H1 (cell line): ENCODE measurements around the gene PIAS3. TPM values are rescaled to one million over a fixed set of nuclear protein-coding genes. Genes with fewer than 3 reads are reported as not detected.

Experiments used
- CTCF ChIA-PET: fragments of 300-600 bp; sonication (Branson Sonifier 250); formaldehyde crosslinking; loops from one replicate; lab custom pipeline; 2021; ENCODE audit not compliant: partially characterized antibody; lab: Charles Lee
- POLR2A ChIA-PET: fragments of 300-600 bp; sonication (Branson Sonifier 250); formaldehyde crosslinking; loops from one replicate; lab custom pipeline; 2021; ENCODE audit warnings: inconsistent platforms; ENCODE audit not compliant: partially characterized antibody; lab: Charles Lee
- DNase-seq, 2 experiments: peaks; one replicate each; pipeline versions ENCODE4 v3.0.0 to v3.0.0-alpha.2; 2010 to 2022; ENCODE audit warnings: low spot score in 2 of 2, low read depth in 1 of 2, mixed read lengths in 1 of 2
- FAIRE-seq: peaks from 2 replicates; lab custom pipeline; 2011; peaks lifted over from hg19 to GRCh38; lab: Jason Lieb, UNC
- H2AFZ ChIP-seq: 2 replicates; pipeline ENCODE4 v1.8.1; 2012; ENCODE audit warnings: low read length, inconsistent platforms
- H2AK5ac ChIP-seq: 2 replicates; pipeline ENCODE4 v1.6.1; 2013; ENCODE audit warnings: low read depth, low read length
- H2BK120ac ChIP-seq: replicated peaks from 2 replicates; pipeline ENCODE3; 2013; ENCODE audit warnings: low read depth, low read length, inconsistent platforms
- H2BK12ac ChIP-seq: 2 replicates; pipeline ENCODE4 v1.6.1; 2013; ENCODE audit warnings: low read depth, low read length
- H2BK15ac ChIP-seq: 2 replicates; pipeline ENCODE4 v1.6.1; 2013; ENCODE audit warnings: low read length
- H2BK20ac ChIP-seq: 2 replicates; pipeline ENCODE4 v1.6.1; 2013; ENCODE audit warnings: low read length
- H2BK5ac ChIP-seq: 2 replicates; pipeline ENCODE4 v1.6.1; 2013; ENCODE audit warnings: low read depth, low read length
- H3K14ac ChIP-seq: 2 replicates; pipeline ENCODE4 v1.6.1; 2013; ENCODE audit warnings: inconsistent platforms; ENCODE audit not compliant: insufficient read length
- H3K18ac ChIP-seq: 2 replicates; pipeline ENCODE4 v1.6.1; 2013; ENCODE audit warnings: low read length; ENCODE audit errors: extremely low read depth
- H3K23ac ChIP-seq: 2 replicates; pipeline ENCODE4 v1.6.1; 2013; ENCODE audit warnings: inconsistent platforms; ENCODE audit not compliant: insufficient read length
- H3K23me2 ChIP-seq: 2 replicates; pipeline ENCODE4 v1.6.1; 2013; ENCODE audit warnings: low read depth, low read length
- H3K27ac ChIP-seq: 2 replicates; pipeline ENCODE4 v1.6.1; 2011; ENCODE audit warnings: low read depth, low read length, inconsistent platforms
- H3K27me3 ChIP-seq, 4 experiments: replicated peaks in 1 of 4; 1 replicate in 1 of 4; 2 replicates in 3 of 4; pipeline versions ENCODE4 v1.6.1 to v1.8.1; 2011 to 2013; ENCODE audit warnings: low read length in 3 of 4, mild to moderate bottlenecking in 3 of 4, inconsistent platforms in 2 of 4, mixed read lengths in 2 of 4, moderate library complexity in 1 of 4; ENCODE audit not compliant: control insufficient read depth in 3 of 4, insufficient read depth in 3 of 4; ENCODE audit errors: extremely low read depth in 1 of 4
- H3K36me3 ChIP-seq, 4 experiments: 2 replicates each; pipeline versions ENCODE4 v1.6.1 to v1.8.1; 2011 to 2013; ENCODE audit warnings: mild to moderate bottlenecking in 4 of 4, low read length in 3 of 4, moderate library complexity in 2 of 4, control low read depth in 1 of 4, inconsistent platforms in 1 of 4; ENCODE audit not compliant: insufficient read depth in 4 of 4, control insufficient read depth in 2 of 4
- H3K4ac ChIP-seq: replicated peaks from 2 replicates; pipeline ENCODE3; 2013; ENCODE audit warnings: low read length, low read depth, mixed read lengths, inconsistent platforms; ENCODE audit not compliant: insufficient read length
- H3K4me1 ChIP-seq, 4 experiments: replicated peaks in 1 of 4; 1 replicate in 1 of 4; 2 replicates in 3 of 4; pipeline versions ENCODE4 v1.6.1 to v1.8.1; 2011 to 2013; ENCODE audit warnings: low read length in 3 of 4, inconsistent platforms in 2 of 4, mixed read lengths in 1 of 4; ENCODE audit not compliant: insufficient read depth in 4 of 4, control insufficient read depth in 3 of 4
- H3K4me2 ChIP-seq, 2 experiments: 2 replicates each; pipeline versions ENCODE4 v1.6.1 to v1.8.1; 2011 to 2013; ENCODE audit warnings: low read depth in 2 of 2, low read length in 2 of 2, control low read depth in 1 of 2, inconsistent platforms in 1 of 2, mild to moderate bottlenecking in 1 of 2; ENCODE audit not compliant: insufficient read depth in 1 of 2
- H3K4me3 ChIP-seq, 4 experiments: fragments of 200-600, 300-600 bp in 1 of 4; sonication (generic), shearing (Covaris generic), sonication (Bioruptor Twin) in 1 of 4; 2 replicates each; pipeline versions ENCODE4 v1.5.1 to v1.8.1; 2011 to 2016; ENCODE audit warnings: low read length in 4 of 4, low read depth in 3 of 4, control low read depth in 2 of 4, inconsistent platforms in 2 of 4, mild to moderate bottlenecking in 2 of 4, mixed read lengths in 1 of 4, moderate library complexity in 1 of 4; ENCODE audit not compliant: insufficient read depth in 2 of 4; ENCODE audit errors: extremely low read depth in 1 of 4
- H3K56ac ChIP-seq: replicated peaks from 2 replicates; pipeline ENCODE3; 2013; ENCODE audit warnings: low read depth, mild to moderate bottlenecking, mixed read lengths, low read length, inconsistent platforms; ENCODE audit not compliant: insufficient read length
- H3K79me1 ChIP-seq: 2 replicates; pipeline ENCODE4 v1.6.1; 2013; ENCODE audit warnings: low read depth, low read length, control low read depth
- H3K79me2 ChIP-seq, 2 experiments: 2 replicates each; pipeline versions ENCODE4 v1.6.1 to v1.8.1; 2012 to 2013; ENCODE audit warnings: low read length in 2 of 2, mild to moderate bottlenecking in 2 of 2, inconsistent platforms in 1 of 2; ENCODE audit not compliant: insufficient read depth in 2 of 2, control insufficient read depth in 1 of 2
- H3K9ac ChIP-seq, 4 experiments: replicated peaks in 1 of 4; 1 replicate in 1 of 4; 2 replicates in 3 of 4; pipeline versions ENCODE4 v1.6.1 to v1.8.1; 2011 to 2013; ENCODE audit warnings: low read depth in 3 of 4, low read length in 3 of 4, control low read depth in 2 of 4, mild to moderate bottlenecking in 2 of 4, moderate library complexity in 2 of 4, inconsistent platforms in 1 of 4; ENCODE audit errors: extremely low read depth in 1 of 4
- H3K9me3 ChIP-seq, 2 experiments: 2 replicates each; pipeline versions ENCODE4 v1.6.1 to v1.8.1; 2012 to 2013; ENCODE audit warnings: mild to moderate bottlenecking in 2 of 2, moderate library complexity in 2 of 2, control low read depth in 1 of 2, inconsistent platforms in 1 of 2, low read depth in 1 of 2, low read length in 1 of 2, mixed read lengths in 1 of 2; ENCODE audit not compliant: insufficient read depth in 2 of 2
- H4K20me1 ChIP-seq, 2 experiments: replicated peaks in 1 of 2; 2 replicates each; pipeline versions ENCODE3 to v1.8.1; 2011 to 2013; ENCODE audit warnings: inconsistent platforms in 2 of 2, low read length in 2 of 2, mild to moderate bottlenecking in 1 of 2; ENCODE audit not compliant: insufficient read depth in 2 of 2, control insufficient read depth in 1 of 2
- H4K5ac ChIP-seq: 2 replicates; pipeline ENCODE4 v1.6.1; 2013; ENCODE audit warnings: low read length, low read depth, mixed read lengths, inconsistent platforms; ENCODE audit not compliant: insufficient read length
- H4K8ac ChIP-seq: 2 replicates; pipeline ENCODE4 v1.8.0; 2013; ENCODE audit warnings: mild to moderate bottlenecking, moderate library complexity, low read length, inconsistent platforms; ENCODE audit not compliant: insufficient read depth; ENCODE audit errors: extremely low read depth
- H4K91ac ChIP-seq: replicated peaks from 2 replicates; pipeline ENCODE3; 2013; ENCODE audit warnings: low read length, mixed read lengths, inconsistent platforms; ENCODE audit not compliant: insufficient read length
- HDAC6 ChIP-seq: IDR thresholded peaks from one replicate; pipeline ENCODE4 v1.7.1; 2012; ENCODE audit warnings: low read depth, mild to moderate bottlenecking, inconsistent platforms, low read length, moderate library complexity
- KDM5A ChIP-seq: fragments of 200-600 bp; IDR thresholded peaks from 2 replicates; pipeline ENCODE4 v1.7.1; 2012; ENCODE audit warnings: mild to moderate bottlenecking, low read length, inconsistent platforms, mixed read lengths
- SP2 ChIP-seq: IDR thresholded peaks from 2 replicates; pipeline ENCODE4 v1.6.1; 2012; ENCODE audit warnings: mild to moderate bottlenecking, low read length, inconsistent platforms
- SP4 ChIP-seq: IDR thresholded peaks from 2 replicates; pipeline ENCODE4 v1.6.1; 2012; ENCODE audit warnings: low read length, inconsistent platforms
- YY1 ChIP-seq: IDR thresholded peaks from 2 replicates; pipeline ENCODE4 v1.6.1; 2011; ENCODE audit warnings: low read depth, mild to moderate bottlenecking, low read length
- polyA plus RNA-seq, 7 experiments: library from polyadenylated mRNA; depleted of rRNA in 3 of 7; stranded (reverse) in 5 of 7; unstranded in 2 of 7; fragments of >200 nt in 5 of 7; fragments of 200-250 nt in 2 of 7; gene quantifications; 1 replicate in 5 of 7; 2 replicates in 1 of 7; 4 replicates in 1 of 7; pipeline versions ENCODE4 v1.2.1 to v1.2.3, GENCODE V29; 2011 to 2013; ENCODE audit warnings: missing spikeins in 2 of 7, mixed read lengths in 2 of 7
- total RNA-seq: library from RNA; stranded (reverse); fragmentation: NEBNext Ultra II Directional; extraction: Animal tissue kit (Norgen Biotek cat#: 25700); gene quantifications from 2 replicates; pipeline ENCODE4 v1.2.1, GENCODE V29; 2021

PIAS3 gene
- total and polyA plus RNA-seq, 2 of the 8 experiments (the other 6 are each of a cell fraction or from before 2014, with no cell fraction given): 36.7 to 49.9 TPM

DNA sequence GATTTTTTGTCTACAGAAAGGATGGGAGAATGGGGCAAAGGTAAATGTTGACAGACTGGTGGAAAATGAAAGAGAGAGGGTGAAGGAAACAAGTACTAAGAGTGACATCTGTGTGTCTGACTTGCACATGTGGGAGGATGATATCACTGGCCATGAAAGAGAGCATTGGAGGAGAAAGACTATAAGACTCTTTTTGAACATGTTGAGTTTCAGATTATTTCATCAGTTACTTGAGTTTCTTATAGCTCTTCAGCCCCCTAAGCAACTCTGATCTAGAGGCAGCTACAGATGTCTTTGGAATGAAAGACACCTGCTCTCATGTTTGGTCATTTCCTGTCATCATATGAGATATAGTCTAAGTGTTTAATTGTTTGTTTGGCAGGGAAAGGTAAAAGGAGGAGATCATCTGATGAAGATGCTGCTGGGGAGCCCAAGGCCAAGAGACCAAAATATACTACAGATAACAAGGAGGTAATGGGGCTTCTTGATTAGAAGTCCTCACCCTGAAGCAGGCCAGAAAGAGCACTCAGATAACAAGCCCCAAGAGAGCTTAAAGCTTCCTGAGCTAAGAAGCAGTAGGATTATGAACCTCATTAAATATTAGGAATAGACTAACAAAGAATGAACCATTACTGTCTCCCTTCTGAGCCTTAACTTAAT lies 30.4 kb downstream of the PIAS3 start:
- Histone ChIP-seq H3K4me1 (peaks cover 0 to 4% (median 0%) of the 10 kb centered on the region in 4 experiments; a peak in 1 of 7 replicates), H3K79me1 (no peaks in the 10 kb centered on the region), H4K5ac (no peak overlapping the region), H3K27ac (no peak overlapping the region), H3K4me3 (no peak overlapping the region), H2BK15ac (no peak overlapping the region), H4K91ac (no peak overlapping the region), H2AK5ac (no peak overlapping the region), H3K23ac (no peak overlapping the region), H3K9me3 (no peaks in the 10 kb centered on the region), H3K4me2 (no peak overlapping the region), H2BK20ac (no peak overlapping the region), H3K14ac (no peak overlapping the region), H3K27me3 (no peaks in the 10 kb centered on the region), H2BK5ac (no peak overlapping the region), H4K20me1 (peaks cover 2 to 3% of the 10 kb centered on the region in 2 experiments), H3K4ac (no peak overlapping the region), H2AFZ (no peak overlapping the region), H3K9ac (no peak overlapping the region), H3K18ac (no peak overlapping the region), H2BK12ac (no peak overlapping the region), H3K36me3 (peaks cover 15 to 54% (median 40%) of the 10 kb centered on the region in 4 experiments; a peak in 7 of 8 replicates), H2BK120ac (no peak overlapping the region), H3K23me2 (peaks cover 5% of the 10 kb centered on the region; the same call in 1 of the 2 replicates), H4K8ac (no peak overlapping the region), H3K79me2 (peaks cover 0 to 11% of the 10 kb centered on the region in 2 experiments; a peak in 3 of 4 replicates), H3K56ac (no peak overlapping the region)
- DNase-seq: no peak
- no peak for FAIRE-seq
- TF ChIP-seq SP2 (no peak), SP4 (no peak), KDM5A (no peak), HDAC6 (no peak), YY1 (no peak)
- ChIA-PET CTCF (interaction anchor here (1.0 to 14.5 kb wide), 3 partner anchors 18 to 187 kb away, joined by 3 to 109 read pairs (median 3); partner anchors contain the start of gene NUDT17), POLR2A (interaction anchor here (1.0 to 3.2 kb wide), 5 partner anchors 10 to 56 kb away, joined by 3 to 16 read pairs (median 5); partner anchors contain the start of gene NUDT17)
